RCC 7860 (cell line): ENCODE results near the gene CTBP1.
"Not testable (repeated sequence)": the region's sequence is repeated elsewhere in the genome, so short reads cannot be mapped to it uniquely, and the experiment has no call there.

Experiments used
- DNase-seq: peaks from one replicate; pipeline ENCODE4 v3.0.0-alpha.2; 2015; ENCODE audit warnings: low spot score
- FAIRE-seq: peaks from 2 replicates; lab custom pipeline; 2012; peaks lifted over from hg19 to GRCh38; lab: Jason Lieb, UNC

The CTBP1 gene

GRCh38 chr4:1239141-1239949 lies 9.6 kb downstream of the CTBP1 start:
- FAIRE-seq (no peak), DNase-seq (no peak)

- DNase-seq (no peak), FAIRE-seq (no peak)
Measured at GRCh38 chr4:1238676-1239000, 10.3 kb downstream of the CTBP1 start.

GRCh38 chr4:1237981-1238675 lies 10.8 kb downstream of the CTBP1 start:
- no peak for FAIRE-seq

GRCh38 chr4:1237261-1237660 lies 11.7 kb downstream of the CTBP1 start:
- not testable (repeated sequence) for FAIRE-seq, DNase-seq

More at GRCh38 chr4:1237981-1238675, 10.8 kb downstream of the CTBP1 start:
- no peak for DNase-seq

- not testable (repeated sequence) for FAIRE-seq, DNase-seq
Measured at GRCh38 chr4:1236836-1237235, 12.1 kb downstream of the CTBP1 start.

GRCh38 chr4:1236103-1236641 lies 12.8 kb downstream of the CTBP1 start:
- DNase-seq (no peak), FAIRE-seq (no peak)

GRCh38 chr4:1235381-1236102 lies 13.4 kb downstream of the CTBP1 start:
- DNase-seq (no peak), FAIRE-seq (no peak)

- DNase-seq = no peak
- FAIRE-seq = no peak
Measured at GRCh38 chr4:1234811-1235292, 14.1 kb downstream of the CTBP1 start.

GRCh38 chr4:1234309-1234695 lies 14.6 kb downstream of the CTBP1 start:
- FAIRE-seq (no peak), DNase-seq (no peak)

GRCh38 chr4:1233641-1234308 lies 15.2 kb downstream of the CTBP1 start:
- DNase-seq (no peak), FAIRE-seq (no peak)

GRCh38 chr4:1232661-1233621 lies 16.0 kb downstream of the CTBP1 start:
- FAIRE-seq (no peak), DNase-seq (no peak)

GRCh38 chr4:1231637-1232360 lies 17.1 kb downstream of the CTBP1 start:
- FAIRE-seq (no peak), DNase-seq (no peak)

GRCh38 chr4:1230971-1231636 lies 17.8 kb downstream of the CTBP1 start:
- FAIRE-seq (no peak), DNase-seq (no peak)

- no peak for FAIRE-seq
- no peak for DNase-seq
Measured at GRCh38 chr4:1230316-1230715, 18.6 kb downstream of the CTBP1 start.

- DNase-seq (no peak), FAIRE-seq (no peak)
Measured at GRCh38 chr4:1229117-1229849, 19.6 kb downstream of the CTBP1 start.

- DNase-seq (no peak), FAIRE-seq (no peak)
Measured at GRCh38 chr4:1227816-1228215, 21.1 kb downstream of the CTBP1 start.

GRCh38 chr4:1226598-1226997 lies 22.3 kb downstream of the CTBP1 start:
- no peak for FAIRE-seq
- no peak for DNase-seq

- no peak for FAIRE-seq
- no peak for DNase-seq
Measured at GRCh38 chr4:1226144-1226481, 22.8 kb downstream of the CTBP1 start.
